ENCODE measurements around the gene ERC2. TPM values are rescaled to one million over a fixed set of nuclear protein-coding genes. Genes with fewer than 3 reads are reported as not detected.

ERC2 gene
- total RNA-seq, 3 donors from 2014 or later: 0.64 to 7.3 (median 1.3) TPM

GRCh38 chr3:55779543-55779942 is 688.7 kb downstream of the ERC2 start:
- intact Hi-C loops (cut with DNase I; ENCODE audit: low total_unique reads): no loop called here
- TF ChIP-seq POLR2A (IDR thresholded peaks at IDR 0.05): no peak
- TF ChIP-seq POLR2AphosphoS5 (IDR thresholded peaks at IDR 0.05): no peak
- no peak for TF ChIP-seq CTCF (IDR thresholded peaks at IDR 0.05)
- DNase-seq (ENCODE audit: low spot score in 2 of 2): no peak
- no peaks in the 10 kb centered on the region for H3K36me3 ChIP-seq
- H3K27me3 ChIP-seq: no peaks in the 10 kb centered on the region
- H3K4me3 ChIP-seq: no peak overlapping the region
- H3K27ac ChIP-seq: no peak overlapping the region
- H3K4me1 ChIP-seq: no peaks in the 10 kb centered on the region
- no peaks in the 10 kb centered on the region for H3K9me3 ChIP-seq

GRCh38 chr3:55775366-55776154 is 692.7 kb downstream of the ERC2 start:
- intact Hi-C loops (cut with DNase I; ENCODE audit: low total_unique reads): no loop called here
- TF ChIP-seq POLR2AphosphoS5 (IDR thresholded peaks at IDR 0.05): no peak
- TF ChIP-seq POLR2A (IDR thresholded peaks at IDR 0.05): no peak
- no peak for TF ChIP-seq CTCF (IDR thresholded peaks at IDR 0.05)
- Histone ChIP-seq H3K4me1 (no peaks in the 10 kb centered on the region), H3K36me3 (no peaks in the 10 kb centered on the region), H3K27ac (no peak overlapping the region), H3K4me3 (no peak overlapping the region), H3K27me3 (no peaks in the 10 kb centered on the region), H3K9me3 (no peaks in the 10 kb centered on the region)
- no peak for DNase-seq (ENCODE audit: low spot score in 2 of 2)

- no peaks in the 10 kb centered on the region for H3K4me1 ChIP-seq
- no peak overlapping the region for H3K4me3 ChIP-seq
- H3K27ac ChIP-seq: no peak overlapping the region
- H3K36me3 ChIP-seq: no peaks in the 10 kb centered on the region
- no peaks in the 10 kb centered on the region for H3K27me3 ChIP-seq
- TF ChIP-seq CTCF (IDR thresholded peaks at IDR 0.05) (no peak), POLR2AphosphoS5 (IDR thresholded peaks at IDR 0.05) (no peak), POLR2A (IDR thresholded peaks at IDR 0.05) (no peak)
- DNase-seq (ENCODE audit: low spot score in 2 of 2): no peak
- H3K9me3 ChIP-seq: no peaks in the 10 kb centered on the region
- intact Hi-C loops (cut with DNase I; ENCODE audit: low total_unique reads): no loop called here
These were observed 693.4 kb downstream of the ERC2 start for GRCh38 chr3:55774856-55775255.

- TF ChIP-seq CTCF (IDR thresholded peaks at IDR 0.05): no peak
- TF ChIP-seq POLR2AphosphoS5 (IDR thresholded peaks at IDR 0.05): no peak
- Histone ChIP-seq H3K36me3 (no peaks in the 10 kb centered on the region), H3K27ac (no peak overlapping the region), H3K27me3 (no peaks in the 10 kb centered on the region), H3K4me3 (no peak overlapping the region), H3K4me1 (no peaks in the 10 kb centered on the region), H3K9me3 (no peaks in the 10 kb centered on the region)
- no peak for DNase-seq (ENCODE audit: low spot score in 2 of 2)
- intact Hi-C loops (cut with DNase I; ENCODE audit: low total_unique reads): no loop called here
These were observed 696.8 kb downstream of the ERC2 start for GRCh38 chr3:55771503-55771902.

GRCh38 chr3:55770077-55770476 is 698.2 kb downstream of the ERC2 start:
- H3K9me3 ChIP-seq: no peaks in the 10 kb centered on the region
- no peaks in the 10 kb centered on the region for H3K27me3 ChIP-seq
- no peaks in the 10 kb centered on the region for H3K36me3 ChIP-seq
- no peak overlapping the region for H3K27ac ChIP-seq
- DNase-seq (ENCODE audit: low spot score in 2 of 2): no peak
- intact Hi-C loops (cut with DNase I; ENCODE audit: low total_unique reads): no loop called here
- H3K4me3 ChIP-seq: no peak overlapping the region
- no peaks in the 10 kb centered on the region for H3K4me1 ChIP-seq
- TF ChIP-seq POLR2A (IDR thresholded peaks at IDR 0.05): no peak
- TF ChIP-seq POLR2AphosphoS5 (IDR thresholded peaks at IDR 0.05): no peak
- TF ChIP-seq CTCF (IDR thresholded peaks at IDR 0.05): no peak

All from breast epithelium (tissue), 4 donors.